Pancreas (tissue), 10 donors: ENCODE data around the gene SFT2D1. TPM values are rescaled to one million over a fixed set of nuclear protein-coding genes. Genes with fewer than 3 reads are reported as not detected.
"Not testable (repeated sequence)": the region's sequence is repeated elsewhere in the genome, so short reads cannot be mapped to it uniquely, and the experiment has no call there.

Source experiments
- ATAC-seq, 4 donors: fragments of 200-7000 bp; cut with Tn5 transposase; one replicate each; pipeline versions ENCODE4 v1.8.0 to v1.9.1; 2020; ENCODE audit warnings: mild to moderate bottlenecking in 4 of 4, moderate library complexity in 4 of 4
- DNase-seq, 6 donors: peaks; one replicate each; pipeline ENCODE4 v3.0.0-alpha.2; 2020
- FAIRE-seq: peaks from 2 replicates; lab custom pipeline; 2012; peaks lifted over from hg19 to GRCh38; lab: Jason Lieb, UNC
- H3K27ac ChIP-seq, 4 donors: fragments of 200-600 bp; sonication (generic); 1 replicate in 3 of 4; 2 replicates in 1 of 4; pipeline versions ENCODE4 v1.5.0 to v1.8.0; 2020
- H3K27me3 ChIP-seq, 4 donors: fragments of 200-600 bp; one replicate each; pipeline ENCODE4 v1.8.0; 2021
- H3K36me3 ChIP-seq, 3 donors: fragments of 200-600 bp; sonication (generic) in 1 of 3; one replicate each; pipeline versions ENCODE4 v1.5.0 to v1.8.0; 2020 to 2021
- H3K4me1 ChIP-seq, 3 donors: fragments of 200-600 bp; one replicate each; pipeline ENCODE4 v1.8.0; 2021
- H3K4me3 ChIP-seq, 4 donors: fragments of 200-600 bp; sonication (generic) in 2 of 4; one replicate each; pipeline versions ENCODE4 v1.5.0 to v1.8.0; 2020 to 2021
- H3K9me3 ChIP-seq, 4 donors: fragments of 200-600 bp; one replicate each; pipeline ENCODE4 v1.8.0; 2021
- WGBS, 2 donors: extraction: QIAGEN DNeasy Blood & Tissue Kit; methylation state at CpG; one replicate each; pipeline ENCODE4 v1.1.7; 2013; 5-methylcytosine and 5-hydroxymethylcytosine counted together
- intact Hi-C, 3 donors: fragments of 100-400 bp; cut with DNase I; formaldehyde crosslinking; loops; one replicate each; pipeline versions ENCODE4 v1.11.1 to v1.14.2; 2022
- polyA plus RNA-seq, 2 donors: library from polyadenylated mRNA; stranded (reverse); fragments of 200-250 nt; gene quantifications; one replicate each; pipeline ENCODE4 v1.2.3, GENCODE V29; 2013
- total RNA-seq, 6 donors: library from RNA; stranded (reverse); fragmentation: NEBNext Ultra II Directional in 4 of 6; extraction: Animal tissue kit (Norgen Biotek cat#: 25700) in 4 of 6; gene quantifications; one replicate each; pipeline versions ENCODE4 v1.2.1 to v1.2.4, GENCODE V29; 2021 to 2023
- TF ChIP-seq, protein P1 (sequence below), 4 donors: fragments of 200-600 bp; sonication (generic) in 3 of 4; IDR thresholded peaks; one replicate each; pipeline versions ENCODE4 v1.5.0 to v1.8.0; 2021; ENCODE audit warnings: antibody characterized with exemption in 4 of 4
- donor health status: healthy with polysubstance abuse.
- donor health status: DM: no; HTN: no; CAD: no; lungs with moderate emphysema.
- donor health status: DM: no; HTN: no; CAD: no.
- donor health status: control.
- donor health status: control.
- donor health status: Bipolar disorder and iron deficiency.
- donor health status: DM: yes; HTN: yes; CAD: no.
- donor health status: DM: no; HTN: no; CAD: no.
- donor health status: DM: no; HTN: no; CAD: no.
- donor health status: DM: yes; HTN: yes; CAD: no.

The SFT2D1 gene
- total RNA-seq = 10 to 100 TPM; 14.5 to 31.8 (median 22.6) TPM
- 10 to 100 TPM; 29.5 to 38.9 TPM for polyA plus RNA-seq

DNA sequence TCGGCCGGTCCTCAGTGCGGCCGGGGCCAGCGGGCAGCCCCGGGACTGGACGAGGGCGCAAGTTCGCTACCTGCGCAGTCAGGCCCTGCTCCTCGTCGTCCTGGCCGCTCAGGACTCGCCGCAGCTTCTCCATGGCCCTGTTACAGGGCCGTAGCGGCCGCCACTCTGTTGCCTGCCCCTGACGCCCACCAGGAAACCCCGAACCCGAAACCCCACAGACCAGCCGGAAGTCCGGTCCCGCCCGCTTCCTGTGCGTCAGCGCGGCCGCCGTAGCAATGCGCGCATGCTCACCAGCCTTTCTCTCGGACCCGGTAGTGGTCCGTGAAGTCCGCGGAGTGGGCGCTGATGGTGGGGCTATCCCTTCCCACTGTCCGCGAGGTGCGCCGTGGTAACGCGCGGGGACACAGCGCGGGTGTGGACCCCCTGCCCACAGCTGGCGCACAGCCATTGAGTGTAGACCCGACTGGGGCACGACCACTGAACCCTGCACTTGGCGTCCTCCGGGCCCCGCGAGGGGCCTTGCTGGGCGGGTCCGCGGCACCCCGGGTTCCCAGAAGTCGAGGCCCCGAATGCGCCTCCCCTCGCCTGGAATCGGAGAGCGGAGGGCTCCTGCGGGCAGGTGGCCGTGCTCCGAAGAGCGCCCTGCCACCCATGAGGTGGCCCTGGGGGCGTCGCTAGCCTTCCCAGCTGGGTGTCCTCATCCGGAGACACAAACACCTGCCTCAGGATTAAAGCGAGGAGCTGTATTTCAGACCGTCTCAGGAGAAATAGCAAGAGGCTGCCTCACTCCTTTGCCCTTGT, at the start of gene SFT2D1:
TSS of gene SFT2D1 (minus strand) at position 197 of the 801 bp plus-strand sequence. CDS start at position 133, 64 bp downstream.
- Histone ChIP-seq H3K27me3 (no peaks in the 10 kb centered on the region), H3K4me3 (peak within 1 kb of the TSS; percentile 88 to 100 (median 92)), H3K36me3 (no peaks in the 10 kb centered on the region), H3K9me3 (no peaks in the 10 kb centered on the region), H3K4me1 (peaks cover 13 to 20% (median 14%) of the 10 kb centered on the region in 3 donors), H3K27ac (peak within 1 kb of the TSS; percentile 75 to 89 (median 83))
- WGBS, 2 donors = 0 to 1% methylated on average over 64 to 73 of the region's 73 CpGs
- intact Hi-C loops = no loop called here
- no peak for FAIRE-seq
- DNase-seq = peak; percentile 74 to 93 (median 82)
- TF ChIP-seq, protein P1, sequence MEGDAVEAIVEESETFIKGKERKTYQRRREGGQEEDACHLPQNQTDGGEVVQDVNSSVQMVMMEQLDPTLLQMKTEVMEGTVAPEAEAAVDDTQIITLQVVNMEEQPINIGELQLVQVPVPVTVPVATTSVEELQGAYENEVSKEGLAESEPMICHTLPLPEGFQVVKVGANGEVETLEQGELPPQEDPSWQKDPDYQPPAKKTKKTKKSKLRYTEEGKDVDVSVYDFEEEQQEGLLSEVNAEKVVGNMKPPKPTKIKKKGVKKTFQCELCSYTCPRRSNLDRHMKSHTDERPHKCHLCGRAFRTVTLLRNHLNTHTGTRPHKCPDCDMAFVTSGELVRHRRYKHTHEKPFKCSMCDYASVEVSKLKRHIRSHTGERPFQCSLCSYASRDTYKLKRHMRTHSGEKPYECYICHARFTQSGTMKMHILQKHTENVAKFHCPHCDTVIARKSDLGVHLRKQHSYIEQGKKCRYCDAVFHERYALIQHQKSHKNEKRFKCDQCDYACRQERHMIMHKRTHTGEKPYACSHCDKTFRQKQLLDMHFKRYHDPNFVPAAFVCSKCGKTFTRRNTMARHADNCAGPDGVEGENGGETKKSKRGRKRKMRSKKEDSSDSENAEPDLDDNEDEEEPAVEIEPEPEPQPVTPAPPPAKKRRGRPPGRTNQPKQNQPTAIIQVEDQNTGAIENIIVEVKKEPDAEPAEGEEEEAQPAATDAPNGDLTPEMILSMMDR (IDR thresholded peaks at IDR 0.05) = no peak
- ATAC-seq = peak; percentile 98 to 99 (median 99)

DNA sequence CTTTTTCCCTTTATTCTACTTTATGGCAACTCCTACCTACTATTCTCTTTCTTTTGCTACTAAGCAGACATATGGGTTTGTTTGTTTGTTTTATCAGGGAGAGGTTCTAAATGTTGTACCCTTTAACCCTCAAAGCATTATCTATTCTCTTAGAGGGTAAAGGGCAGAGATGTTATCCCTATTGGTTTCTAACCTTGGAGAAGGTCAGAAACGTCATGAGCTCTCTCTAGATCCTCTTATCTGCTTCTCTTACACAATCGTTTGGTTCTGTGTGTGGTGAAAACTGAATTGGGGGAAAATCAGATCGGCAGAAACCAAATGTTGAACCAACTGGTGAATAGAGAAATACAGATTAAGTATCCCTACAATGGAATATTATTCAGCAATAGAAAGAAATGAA, 46.8 kb upstream of the SFT2D1 start:
- Histone ChIP-seq H3K36me3 (no peaks in the 10 kb centered on the region), H3K4me3 (no peak overlapping the region), H3K9me3 (no peaks in the 10 kb centered on the region), H3K4me1 (peaks cover 0 to 1% (median 0%) of the 10 kb centered on the region in 3 donors), H3K27ac (no peak overlapping the region), H3K27me3 (no peaks in the 10 kb centered on the region)
- TF ChIP-seq, protein P1 (IDR thresholded peaks at IDR 0.05) = no peak
- ATAC-seq (no peak), DNase-seq (no peak), FAIRE-seq (no peak)
- 21 to 40% methylated on average over 3 of the region's 3 CpGs for WGBS, 2 donors
- intact Hi-C loops = no loop called here

DNA sequence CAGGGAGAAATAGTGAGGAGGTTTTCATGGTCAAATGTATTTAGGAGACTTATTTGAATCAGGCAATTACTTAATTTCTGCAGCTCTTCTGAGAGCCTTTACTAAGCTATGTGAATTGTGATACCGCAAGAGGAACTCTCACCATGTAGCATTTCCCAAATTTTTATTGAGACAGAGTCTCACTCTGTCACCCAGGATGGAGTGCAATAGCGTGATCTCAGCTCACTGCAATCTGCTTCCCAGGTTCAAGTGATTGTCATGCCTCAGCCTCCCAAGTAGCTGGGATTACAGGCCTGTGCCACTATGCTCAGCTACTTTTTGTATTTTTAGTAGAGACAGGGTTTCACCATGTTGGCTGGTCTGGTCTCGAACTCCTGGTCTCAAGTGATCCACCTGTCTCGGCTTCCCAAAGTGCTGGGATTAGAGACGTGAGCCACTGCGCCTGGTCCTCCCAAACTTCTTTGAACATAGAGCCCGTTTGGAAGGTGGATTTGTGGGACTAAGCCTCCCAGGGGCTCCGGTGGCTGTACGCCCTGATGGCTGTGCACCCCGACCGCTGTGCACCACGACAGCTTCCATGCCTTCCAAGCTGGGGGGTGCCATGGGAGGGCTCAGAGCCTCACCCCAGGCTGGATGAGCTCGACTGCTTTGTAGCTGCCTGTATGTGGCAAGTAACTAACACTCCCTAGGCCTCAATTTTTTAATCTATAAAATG, 46.1 kb upstream of the SFT2D1 start:
- Histone ChIP-seq H3K27me3 (no peaks in the 10 kb centered on the region), H3K27ac (peak overlapping the region in 1 of 4 donors; percentile 17), H3K36me3 (no peaks in the 10 kb centered on the region), H3K4me3 (no peak overlapping the region), H3K4me1 (peaks cover 0 to 5% (median 0%) of the 10 kb centered on the region in 3 donors), H3K9me3 (no peaks in the 10 kb centered on the region)
- intact Hi-C loops = no loop called here
- DNase-seq = peak in 1 of 6 donors; percentile 35
- no peak for FAIRE-seq
- ATAC-seq = no peak
- WGBS, 2 donors = 87 to 91% methylated on average over 13 of the region's 13 CpGs
- TF ChIP-seq, protein P1 (IDR thresholded peaks at IDR 0.05) = no peak

DNA sequence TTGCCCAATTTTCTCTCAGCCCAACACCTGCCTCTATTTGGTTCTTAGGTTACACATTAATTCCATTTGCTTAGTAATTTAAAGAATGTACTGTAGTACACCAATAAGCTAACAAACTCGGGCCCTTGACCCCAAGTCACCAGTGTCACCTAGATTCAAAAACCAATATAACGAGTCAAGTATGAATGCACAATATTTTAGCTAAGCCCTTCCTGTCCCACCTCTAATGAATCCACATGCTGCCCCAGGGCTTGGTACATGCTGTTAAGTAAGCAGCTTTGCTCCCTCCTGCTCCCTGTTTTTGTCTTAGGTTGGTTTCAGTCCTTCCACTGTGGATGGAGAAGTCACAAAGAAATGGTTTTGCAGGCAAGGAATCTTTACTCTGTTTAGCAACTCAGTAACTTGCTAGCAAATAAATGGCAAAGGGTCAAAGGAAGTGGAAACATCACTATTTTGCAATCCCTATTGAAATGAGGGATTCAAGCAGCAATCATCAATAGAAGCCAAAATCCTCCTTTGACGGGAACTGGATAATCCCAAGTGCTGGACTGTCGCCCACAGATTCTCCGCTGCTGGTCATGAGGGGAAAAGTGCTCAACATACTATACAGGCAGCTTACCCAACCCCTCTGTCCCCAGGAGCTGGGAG, 45.4 kb upstream of the SFT2D1 start:
- Histone ChIP-seq H3K4me3 (no peak overlapping the region), H3K4me1 (peaks cover 0 to 5% (median 0%) of the 10 kb centered on the region in 3 donors), H3K27ac (peak overlapping the region in 2 of 4 donors; percentile 4 to 17), H3K9me3 (no peaks in the 10 kb centered on the region), H3K27me3 (no peaks in the 10 kb centered on the region), H3K36me3 (no peaks in the 10 kb centered on the region)
- intact Hi-C loops = no loop called here
- WGBS, 2 donors = 55 to 56% methylated on average over 5 of the region's 5 CpGs
- no peak for DNase-seq
- no peak for ATAC-seq
- no peak for FAIRE-seq
- TF ChIP-seq, protein P1 (IDR thresholded peaks at IDR 0.05) = no peak

DNA sequence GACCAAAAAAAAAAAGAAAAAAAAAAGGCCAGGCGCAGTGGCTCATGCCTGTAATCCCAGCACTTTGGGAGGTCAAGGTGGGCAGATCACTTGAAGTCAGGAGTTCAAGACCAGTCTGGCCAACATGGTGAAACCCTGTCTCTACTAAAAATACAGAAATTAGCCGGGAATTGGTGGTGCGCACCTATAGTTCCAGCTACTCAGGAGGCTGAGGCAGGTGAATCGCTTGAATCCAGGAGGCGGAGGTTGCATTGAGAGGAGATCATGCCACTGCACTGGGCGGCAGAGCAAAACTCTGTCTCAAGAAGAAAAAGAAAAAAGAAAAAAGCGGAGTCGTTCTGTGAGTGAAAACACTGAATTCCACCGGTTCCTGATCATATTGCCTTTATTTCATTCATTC, 44.8 kb upstream of the SFT2D1 start:
- WGBS, 2 donors = 84 to 88% methylated on average over 9 of the region's 9 CpGs
- H3K9me3 ChIP-seq, intact Hi-C loops, ATAC-seq, H3K36me3 ChIP-seq, FAIRE-seq, H3K27me3 ChIP-seq, DNase-seq, H3K4me1 ChIP-seq, H3K4me3 ChIP-seq: not testable (repeated sequence)
- peak overlapping the region in 1 of 4 donors; percentile 4 for H3K27ac ChIP-seq
